ENCODE data around the gene RNF180.

RNF180 gene

GRCh38 chr5:64160201-64160600, 5.4 kb upstream of the RNF180 start:
- TF ChIP-seq CTCF (IDR thresholded peaks at IDR 0.05; ENCODE audit: low read length) = no peak
- TF ChIP-seq EZH2 (IDR thresholded peaks at IDR 0.05; ENCODE audit: borderline replicate concordance, low read length) = no peak
- H3K4me1 ChIP-seq (ENCODE audit: insufficient read depth, low read length, severe bottlenecking) = peaks cover 6% of the 10 kb centered on the region
- H3K27ac ChIP-seq (ENCODE audit: low read depth, low read length, poor library complexity, severe bottlenecking) = no peak overlapping the region
- no peaks in the 10 kb centered on the region for H3K27me3 ChIP-seq (ENCODE audit: insufficient read depth, low read length)
- H3F3A ChIP-seq (ENCODE audit: insufficient read depth, low read length) = no peaks in the 10 kb centered on the region
- no peaks in the 10 kb centered on the region for H4K20me1 ChIP-seq (ENCODE audit: insufficient read depth, low read length)
- H3K9me3 ChIP-seq (ENCODE audit: low read length) = no peaks in the 10 kb centered on the region
- H3K36me3 ChIP-seq (ENCODE audit: insufficient read depth, low read length) = no peaks in the 10 kb centered on the region
- H3K4me2 ChIP-seq (ENCODE audit: low read length) = no peak overlapping the region
- no peaks in the 10 kb centered on the region for H3K79me2 ChIP-seq (ENCODE audit: insufficient read depth, low read length)
- no peaks in the 10 kb centered on the region for H3K9me2 ChIP-seq (ENCODE audit: low read depth, low read length)
- H3K9ac ChIP-seq (ENCODE audit: low read length) = no peak overlapping the region
- no peak overlapping the region for H3K4me3 ChIP-seq (ENCODE audit: low read depth, low read length, poor library complexity, severe bottlenecking)
- no peak overlapping the region for H2AFZ ChIP-seq (ENCODE audit: low read length)

GRCh38 chr5:64161420-64161819, 4.2 kb upstream of the RNF180 start:
- Histone ChIP-seq H3K4me1 (ENCODE audit: insufficient read depth, low read length, severe bottlenecking) (peaks cover 6% of the 10 kb centered on the region), H3K9ac (ENCODE audit: low read length) (no peak overlapping the region), H4K20me1 (ENCODE audit: insufficient read depth, low read length) (no peaks in the 10 kb centered on the region), H3K79me2 (ENCODE audit: insufficient read depth, low read length) (no peaks in the 10 kb centered on the region), H2AFZ (ENCODE audit: low read length) (no peak overlapping the region), H3F3A (ENCODE audit: insufficient read depth, low read length) (no peaks in the 10 kb centered on the region), H3K27ac (ENCODE audit: low read depth, low read length, poor library complexity, severe bottlenecking) (no peak overlapping the region), H3K9me2 (ENCODE audit: low read depth, low read length) (no peaks in the 10 kb centered on the region), H3K9me3 (ENCODE audit: low read length) (no peaks in the 10 kb centered on the region), H3K4me3 (ENCODE audit: low read depth, low read length, poor library complexity, severe bottlenecking) (no peak overlapping the region), H3K36me3 (ENCODE audit: insufficient read depth, low read length) (no peaks in the 10 kb centered on the region), H3K4me2 (ENCODE audit: low read length) (no peak overlapping the region), H3K27me3 (ENCODE audit: insufficient read depth, low read length) (no peaks in the 10 kb centered on the region)
- TF ChIP-seq EZH2 (IDR thresholded peaks at IDR 0.05; ENCODE audit: borderline replicate concordance, low read length) (no peak), CTCF (IDR thresholded peaks at IDR 0.05; ENCODE audit: low read length) (no peak)

- H3F3A ChIP-seq (ENCODE audit: insufficient read depth, low read length) = no peaks in the 10 kb centered on the region
- no peaks in the 10 kb centered on the region for H4K20me1 ChIP-seq (ENCODE audit: insufficient read depth, low read length)
- no peak overlapping the region for H3K4me2 ChIP-seq (ENCODE audit: low read length)
- H3K27ac ChIP-seq (ENCODE audit: low read depth, low read length, poor library complexity, severe bottlenecking) = no peak overlapping the region
- H3K9ac ChIP-seq (ENCODE audit: low read length) = no peak overlapping the region
- H2AFZ ChIP-seq (ENCODE audit: low read length) = no peak overlapping the region
- H3K27me3 ChIP-seq (ENCODE audit: insufficient read depth, low read length) = no peaks in the 10 kb centered on the region
- no peaks in the 10 kb centered on the region for H3K79me2 ChIP-seq (ENCODE audit: insufficient read depth, low read length)
- no peaks in the 10 kb centered on the region for H3K9me3 ChIP-seq (ENCODE audit: low read length)
- no peak overlapping the region for H3K4me3 ChIP-seq (ENCODE audit: low read depth, low read length, poor library complexity, severe bottlenecking)
- peaks cover 6% of the 10 kb centered on the region for H3K4me1 ChIP-seq (ENCODE audit: insufficient read depth, low read length, severe bottlenecking)
- no peaks in the 10 kb centered on the region for H3K36me3 ChIP-seq (ENCODE audit: insufficient read depth, low read length)
- no peak for TF ChIP-seq CTCF (IDR thresholded peaks at IDR 0.05; ENCODE audit: low read length)
- TF ChIP-seq EZH2 (IDR thresholded peaks at IDR 0.05; ENCODE audit: borderline replicate concordance, low read length) = no peak
- H3K9me2 ChIP-seq (ENCODE audit: low read depth, low read length) = no peaks in the 10 kb centered on the region
These were observed 2.5 kb upstream of the RNF180 start for GRCh38 chr5:64163135-64163534.
